NCI-H2107 treated with DMSO at 0.1 percent for 48 hours (cell line): ENCODE data around the gene GFPT2.

Experiments
- DNase-seq: peaks from one replicate; lab custom pipeline; 2025; ENCODE audit not compliant: unreplicated experiment; lab: John Stamatoyannopoulos, UW

Gene GFPT2

GRCh38 chr5:180287868-180288267 lies 65.3 kb downstream of the GFPT2 start:
- DNase-seq = no peak

- no peak for DNase-seq
Measured at GRCh38 chr5:180287404-180287803, 65.7 kb downstream of the GFPT2 start.

- no peak for DNase-seq
Measured at GRCh38 chr5:180284149-180284548, 69.0 kb downstream of the GFPT2 start.

DNA sequence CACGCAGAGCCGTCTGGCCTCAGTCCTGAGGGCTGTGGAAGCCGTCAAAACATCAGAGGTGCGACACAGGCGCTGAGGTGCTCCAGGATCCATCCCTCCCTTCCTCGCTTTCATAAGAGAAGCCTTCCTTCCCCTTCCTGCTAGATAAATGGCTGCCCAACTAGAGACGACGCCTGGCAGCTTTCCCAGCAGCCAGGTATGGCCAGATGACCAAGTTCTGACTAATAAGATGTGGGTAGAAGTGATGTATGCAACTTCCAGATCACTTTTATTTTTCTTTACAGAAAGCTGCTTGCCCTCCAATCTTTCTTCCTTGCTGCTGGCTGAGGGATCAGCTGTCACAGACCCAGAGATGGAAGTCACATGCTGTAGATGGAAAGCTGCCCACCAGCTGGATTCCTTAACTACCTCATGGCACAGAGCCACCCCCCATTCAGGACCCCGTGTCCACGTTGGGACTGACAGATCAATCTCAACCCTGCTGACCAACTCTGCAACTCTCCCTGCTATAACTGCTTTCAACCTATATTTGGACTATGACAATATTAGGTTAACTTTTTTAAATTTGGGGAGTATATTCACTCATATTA lies 70.0 kb downstream of the GFPT2 start:
- DNase-seq = no peak

- no peak for DNase-seq
Measured at GRCh38 chr5:180282281-180282680, 70.9 kb downstream of the GFPT2 start.

DNA sequence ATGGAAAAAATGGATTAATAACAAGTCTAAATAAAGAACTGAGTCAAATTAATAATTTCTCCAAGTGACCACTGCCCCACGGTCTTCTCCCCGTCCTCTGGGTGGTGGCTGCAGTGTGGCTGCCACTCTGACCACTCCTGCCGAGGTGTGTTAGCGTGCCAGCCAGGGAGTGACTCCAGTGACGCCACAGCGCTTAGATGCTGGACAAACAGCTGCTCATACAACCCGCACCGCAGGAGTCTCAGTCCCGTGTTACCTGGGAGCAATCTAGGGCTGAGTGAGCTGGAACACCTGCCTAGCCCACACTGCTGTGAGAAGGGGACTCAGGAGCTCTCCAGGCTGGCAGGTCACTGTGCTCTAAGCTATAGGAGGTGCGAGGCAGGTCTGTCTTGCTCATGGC lies 71.4 kb downstream of the GFPT2 start:
- no peak for DNase-seq

- no peak for DNase-seq
Measured at GRCh38 chr5:180274695-180275094, 78.4 kb downstream of the GFPT2 start.

- no peak for DNase-seq
Measured at GRCh38 chr5:180271221-180271620, 81.9 kb downstream of the GFPT2 start.

DNA sequence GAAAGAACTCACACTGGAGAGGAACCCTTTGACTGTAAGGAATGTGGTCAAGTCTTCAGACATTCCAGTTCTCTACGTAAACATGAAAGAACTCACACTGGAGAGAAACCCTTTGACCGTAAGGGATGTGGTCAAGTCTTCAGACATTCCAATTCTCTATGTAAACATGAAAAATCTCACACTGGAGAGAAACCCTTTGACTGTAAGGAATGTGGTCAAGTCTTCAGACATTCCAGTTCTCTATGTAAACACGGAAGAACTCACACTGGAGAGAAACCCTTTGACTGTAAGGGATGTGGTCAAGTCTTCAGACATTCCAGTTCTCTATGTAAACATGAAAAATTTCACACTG lies 93.9 kb downstream of the GFPT2 start:
- no peak for DNase-seq

DNA sequence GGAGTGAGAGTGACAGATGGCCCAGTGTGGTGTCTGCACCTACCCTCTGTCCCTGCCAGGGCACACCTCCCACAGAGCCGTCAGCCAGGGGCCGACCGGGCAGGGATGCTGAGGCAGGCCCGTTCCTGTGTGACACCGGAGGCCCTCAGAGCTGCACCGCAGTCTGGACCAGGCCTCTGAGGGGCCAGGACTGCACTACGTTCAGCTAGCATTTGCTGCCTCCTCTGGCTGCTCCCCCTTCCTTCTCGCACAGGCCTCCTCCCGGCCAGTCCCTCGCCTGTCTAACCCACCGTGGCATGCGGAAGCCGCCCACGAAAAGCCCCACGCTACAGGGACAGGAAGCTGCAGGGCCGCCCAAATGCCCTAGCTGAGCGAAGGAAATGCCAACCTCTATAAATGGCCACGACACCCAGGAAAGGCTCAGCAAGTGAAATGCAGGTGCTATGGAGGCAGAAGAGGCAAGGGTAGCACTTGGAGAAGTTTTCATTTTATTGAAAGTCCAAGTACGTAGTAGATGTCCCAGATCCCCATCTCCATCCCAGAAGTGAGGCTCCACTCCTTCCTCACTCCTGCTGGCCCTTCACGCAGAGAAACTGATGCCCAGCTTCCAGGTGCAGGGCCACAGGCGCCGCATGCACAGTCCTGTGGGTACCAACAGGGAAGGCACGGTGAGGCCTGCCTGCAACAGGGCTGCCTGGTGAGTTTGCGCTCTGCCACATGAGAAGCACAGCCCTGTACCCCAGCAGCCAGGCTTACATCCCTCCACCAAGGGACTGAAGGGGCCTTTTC lies 99.9 kb downstream of the GFPT2 start:
- DNase-seq = no peak

- DNase-seq = no peak
Measured at GRCh38 chr5:180251887-180252286, 101.2 kb downstream of the GFPT2 start.

DNA sequence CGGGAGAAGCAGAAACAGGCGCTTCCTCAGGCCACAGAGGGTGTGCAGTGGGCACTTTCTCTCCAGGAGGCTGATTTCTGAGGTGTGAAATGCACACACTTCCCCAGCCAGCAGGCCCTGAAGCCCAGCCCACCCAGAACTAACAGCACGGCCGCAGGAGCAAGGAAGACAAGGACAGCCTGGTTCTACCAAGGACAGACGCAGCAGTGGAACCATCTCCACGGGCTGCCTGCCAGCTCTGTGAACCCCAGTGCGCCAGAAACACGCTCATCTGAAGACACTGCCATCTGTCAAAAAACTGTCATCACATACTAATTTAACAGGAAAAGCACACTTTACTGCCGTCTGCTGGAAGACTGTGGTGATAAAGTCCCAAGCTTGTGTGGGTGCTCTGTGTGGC lies 102.0 kb downstream of the GFPT2 start:
- DNase-seq = no peak
